Measurements from ENCODE around the gene JPH2.

The JPH2 gene

DNA sequence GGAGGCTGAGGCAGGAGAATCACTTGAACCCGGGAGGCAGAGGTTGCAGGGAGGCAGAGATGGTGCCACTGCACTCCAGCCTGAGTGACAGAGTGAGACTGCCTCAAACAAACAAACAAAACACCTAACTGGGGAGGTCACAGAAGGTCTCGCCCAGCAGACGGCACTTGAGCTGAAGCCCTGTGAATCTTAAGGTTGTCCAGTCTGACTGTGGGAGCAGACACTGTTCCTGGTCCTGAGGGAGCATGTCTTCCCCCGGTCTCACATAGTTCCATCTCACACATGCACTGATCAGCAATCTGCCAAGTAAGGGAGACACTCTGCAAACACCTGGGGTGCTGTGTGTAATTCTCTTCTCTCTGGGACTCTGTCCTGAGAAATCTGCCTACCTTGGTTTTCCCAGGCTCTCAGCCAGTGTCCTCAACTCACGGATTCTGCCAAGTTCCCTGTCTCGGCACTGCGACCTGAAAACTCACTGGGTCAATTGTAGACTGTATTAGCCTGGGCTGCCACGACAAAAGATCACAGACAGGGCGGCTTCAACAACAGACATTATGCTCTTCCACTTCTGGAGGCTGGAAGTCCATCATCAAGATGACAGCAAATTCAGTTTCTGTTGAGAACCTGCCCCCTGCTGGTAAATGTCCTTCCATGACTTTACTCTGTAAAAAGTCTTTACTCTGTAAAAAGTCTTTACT, 94.3 kb downstream of the JPH2 start:
- Histone ChIP-seq H3K9ac (ENCODE audit: low read length) (no peak overlapping the region), H3K9me3 (ENCODE audit: control insufficient read depth, insufficient read depth, low read depth, low read length) (no peaks in the 10 kb centered on the region), H3K27me3 (ENCODE audit: control insufficient read depth, insufficient read depth, low read length) (no peaks in the 10 kb centered on the region), H3K36me3 (ENCODE audit: control insufficient read depth, insufficient read depth, low read length) (no peaks in the 10 kb centered on the region), H3K4me1 (ENCODE audit: control insufficient read depth, insufficient read depth, low read length) (peaks cover 6% of the 10 kb centered on the region; the same call in 1 of the 2 replicates), H3K4me3 (ENCODE audit: low read depth, low read length) (no peak overlapping the region), H3K27ac (ENCODE audit: low read depth, low read length) (no peak overlapping the region)

DNA sequence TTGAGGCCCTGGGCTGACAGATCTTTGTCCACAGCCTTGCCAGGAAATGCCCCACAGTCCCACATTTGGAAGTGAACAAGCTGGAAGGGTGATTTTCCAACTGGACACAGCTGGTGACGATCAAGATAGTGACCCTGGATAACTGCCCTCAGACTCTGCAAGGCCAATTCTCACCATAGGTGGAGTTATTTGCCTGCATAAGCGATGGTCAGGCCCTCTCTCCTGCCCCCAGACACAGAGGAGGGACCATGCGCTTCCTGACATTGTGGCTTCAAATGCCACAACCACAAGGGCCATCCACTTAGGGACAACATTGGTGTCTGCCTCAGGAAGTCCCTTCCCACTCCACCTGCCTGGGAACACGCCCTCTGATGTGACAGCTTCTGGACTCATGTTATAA, 96.0 kb downstream of the JPH2 start:
- Histone ChIP-seq H3K36me3 (ENCODE audit: control insufficient read depth, insufficient read depth, low read length) (no peaks in the 10 kb centered on the region), H3K9ac (ENCODE audit: low read length) (no peak overlapping the region), H3K9me3 (ENCODE audit: control insufficient read depth, insufficient read depth, low read depth, low read length) (no peaks in the 10 kb centered on the region), H3K27me3 (ENCODE audit: control insufficient read depth, insufficient read depth, low read length) (no peaks in the 10 kb centered on the region), H3K27ac (ENCODE audit: low read depth, low read length) (no peak overlapping the region), H3K4me3 (ENCODE audit: low read depth, low read length) (no peak overlapping the region), H3K4me1 (ENCODE audit: control insufficient read depth, insufficient read depth, low read length) (peaks cover 6% of the 10 kb centered on the region; the same call in 1 of the 2 replicates)

DNA sequence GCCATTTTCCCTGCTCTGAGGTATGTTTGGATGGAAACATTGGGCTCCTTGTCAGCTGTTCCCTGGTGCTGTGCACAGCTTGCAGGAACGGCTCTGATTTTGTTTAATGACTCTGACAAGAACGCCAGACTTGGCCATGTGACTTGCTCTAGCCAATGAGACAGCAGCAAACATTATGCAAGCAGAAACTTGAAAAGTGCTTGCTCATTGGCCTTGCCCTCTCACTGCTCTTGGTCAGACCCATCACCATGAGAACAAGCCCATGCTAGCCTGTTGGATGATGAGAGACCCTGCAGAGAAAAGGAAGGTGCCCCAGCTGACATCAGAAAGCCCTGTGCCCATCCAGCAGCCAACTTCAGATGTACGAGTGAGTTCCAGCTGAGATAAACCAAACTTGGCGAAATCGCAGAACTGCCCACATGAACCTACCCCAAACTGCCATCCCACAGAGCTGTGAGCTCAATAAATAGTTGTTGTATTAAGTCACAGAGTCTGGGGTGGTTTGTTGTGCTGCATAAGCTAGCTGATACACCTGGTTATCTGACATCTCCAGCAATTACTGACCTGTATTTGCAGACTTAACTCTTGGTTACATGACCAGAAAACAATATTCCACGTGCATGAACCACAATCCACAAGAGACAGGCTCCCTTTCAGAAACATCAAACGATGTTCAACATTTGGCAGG, 96.9 kb downstream of the JPH2 start:
- H3K4me1 ChIP-seq (ENCODE audit: control insufficient read depth, insufficient read depth, low read length) = peaks cover 6% of the 10 kb centered on the region; the same call in 1 of the 2 replicates
- H3K4me3 ChIP-seq (ENCODE audit: low read depth, low read length) = no peak overlapping the region
- no peaks in the 10 kb centered on the region for H3K9me3 ChIP-seq (ENCODE audit: control insufficient read depth, insufficient read depth, low read depth, low read length)
- no peak overlapping the region for H3K27ac ChIP-seq (ENCODE audit: low read depth, low read length)
- no peaks in the 10 kb centered on the region for H3K36me3 ChIP-seq (ENCODE audit: control insufficient read depth, insufficient read depth, low read length)
- no peaks in the 10 kb centered on the region for H3K27me3 ChIP-seq (ENCODE audit: control insufficient read depth, insufficient read depth, low read length)
- H3K9ac ChIP-seq (ENCODE audit: low read length) = no peak overlapping the region

DNA sequence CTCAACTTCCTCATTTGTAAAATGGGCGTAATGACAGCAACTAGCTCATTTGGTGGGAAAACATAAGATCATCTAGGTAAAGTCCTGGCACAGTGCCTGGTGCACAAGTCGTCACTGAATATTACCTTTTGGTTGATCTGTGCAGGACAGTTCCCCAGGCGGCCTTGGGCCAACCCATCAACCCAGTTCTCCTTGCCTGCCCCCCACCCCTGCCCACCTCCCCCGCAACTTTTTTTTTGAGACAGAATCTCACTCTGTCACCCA, 99.2 kb downstream of the JPH2 start:
- no peak overlapping the region for H3K4me3 ChIP-seq (ENCODE audit: low read depth, low read length)
- H3K9ac ChIP-seq (ENCODE audit: low read length) = no peak overlapping the region
- no peak overlapping the region for H3K27ac ChIP-seq (ENCODE audit: low read depth, low read length)
- no peaks in the 10 kb centered on the region for H3K27me3 ChIP-seq (ENCODE audit: control insufficient read depth, insufficient read depth, low read length)
- H3K9me3 ChIP-seq (ENCODE audit: control insufficient read depth, insufficient read depth, low read depth, low read length) = no peaks in the 10 kb centered on the region
- peaks cover 6% of the 10 kb centered on the region; the same call in 1 of the 2 replicates for H3K4me1 ChIP-seq (ENCODE audit: control insufficient read depth, insufficient read depth, low read length)
- no peaks in the 10 kb centered on the region for H3K36me3 ChIP-seq (ENCODE audit: control insufficient read depth, insufficient read depth, low read length)

DNA sequence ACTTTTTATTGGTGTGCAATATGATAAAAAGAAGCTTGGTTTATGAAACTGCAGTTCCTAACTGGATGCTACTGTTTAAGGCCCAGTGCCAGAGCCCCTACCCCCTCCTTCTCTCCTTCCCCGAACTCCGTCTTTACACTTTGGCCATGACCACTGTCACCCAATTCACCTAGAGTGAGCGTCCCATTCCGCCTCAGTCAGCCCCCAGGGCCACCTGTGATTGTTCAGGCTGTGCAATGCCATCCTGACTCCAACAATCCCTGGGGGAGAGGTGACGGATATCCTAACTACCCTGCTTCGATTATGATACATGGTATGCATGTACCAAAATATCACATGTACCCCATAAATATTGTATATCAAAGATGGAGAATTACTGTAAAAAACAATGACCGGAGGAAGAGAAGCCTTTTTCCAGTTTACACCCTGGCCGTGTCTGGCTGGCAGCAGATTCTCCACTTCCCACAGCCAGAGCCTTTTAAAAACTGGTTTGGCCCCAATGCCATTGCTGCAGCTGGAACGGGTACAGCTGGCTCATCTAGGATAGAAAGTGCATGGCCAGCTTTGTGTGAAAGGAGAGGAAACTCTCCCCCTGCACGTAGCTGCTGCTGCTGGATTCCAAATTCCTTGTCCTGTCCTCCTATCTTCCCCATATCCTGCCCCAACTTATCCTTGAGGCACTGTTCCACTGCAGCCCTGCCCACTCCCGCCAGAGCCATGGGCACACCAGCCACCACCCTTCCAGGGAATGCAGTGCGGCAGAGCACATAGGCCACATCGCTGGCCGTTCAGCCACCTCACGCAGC, 99.7 kb downstream of the JPH2 start:
- H3K4me1 ChIP-seq (ENCODE audit: control insufficient read depth, insufficient read depth, low read length) = peaks cover 6% of the 10 kb centered on the region; the same call in 1 of the 2 replicates
- no peaks in the 10 kb centered on the region for H3K36me3 ChIP-seq (ENCODE audit: control insufficient read depth, insufficient read depth, low read length)
- H3K27me3 ChIP-seq (ENCODE audit: control insufficient read depth, insufficient read depth, low read length) = no peaks in the 10 kb centered on the region
- H3K27ac ChIP-seq (ENCODE audit: low read depth, low read length) = no peak overlapping the region
- H3K9me3 ChIP-seq (ENCODE audit: control insufficient read depth, insufficient read depth, low read depth, low read length) = no peaks in the 10 kb centered on the region
- no peak overlapping the region for H3K9ac ChIP-seq (ENCODE audit: low read length)
- H3K4me3 ChIP-seq (ENCODE audit: low read depth, low read length) = no peak overlapping the region

DNA sequence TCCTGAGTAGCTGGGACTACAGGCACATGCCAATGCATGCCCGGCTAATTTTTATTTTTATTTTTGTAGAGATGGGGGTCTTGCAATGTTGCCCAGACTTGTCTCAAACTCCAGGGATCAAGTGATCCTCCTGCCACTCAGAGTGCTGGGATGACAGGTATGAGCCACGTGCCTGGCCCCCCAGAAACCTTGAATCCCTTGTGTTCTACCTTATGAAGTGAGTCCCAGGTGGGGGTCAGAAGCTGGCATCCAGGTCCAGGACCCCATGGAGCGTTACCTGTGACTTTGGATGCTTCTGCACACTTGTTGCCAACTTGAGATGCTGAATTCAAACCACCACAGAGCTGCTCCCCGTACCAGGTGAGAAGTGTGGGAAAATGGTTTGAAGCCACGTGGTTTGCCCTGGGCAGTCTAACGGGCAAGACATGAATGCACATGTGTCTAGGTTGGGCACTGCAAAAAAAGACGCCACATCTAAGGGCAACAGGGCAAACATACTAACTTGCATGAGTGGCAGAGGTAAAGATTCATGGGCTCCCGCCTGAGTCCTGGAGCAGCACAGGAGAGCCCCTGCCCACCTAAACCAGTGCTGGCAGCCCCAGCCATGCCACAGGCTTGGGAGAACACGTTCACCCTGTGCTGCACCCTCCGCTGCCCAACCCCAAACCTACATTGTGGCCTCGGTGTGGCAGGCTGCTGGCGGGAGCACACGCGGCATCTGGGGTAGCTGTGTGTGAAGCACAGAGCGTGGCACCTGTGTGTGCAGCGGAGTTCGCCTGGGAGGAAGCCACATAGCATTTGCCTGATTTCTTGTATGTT, 101.2 kb downstream of the JPH2 start:
- no peaks in the 10 kb centered on the region for H3K9me3 ChIP-seq (ENCODE audit: control insufficient read depth, insufficient read depth, low read depth, low read length)
- H3K27ac ChIP-seq (ENCODE audit: low read depth, low read length) = no peak overlapping the region
- peaks cover 6% of the 10 kb centered on the region; the same call in 1 of the 2 replicates for H3K4me1 ChIP-seq (ENCODE audit: control insufficient read depth, insufficient read depth, low read length)
- no peaks in the 10 kb centered on the region for H3K27me3 ChIP-seq (ENCODE audit: control insufficient read depth, insufficient read depth, low read length)
- no peak overlapping the region for H3K4me3 ChIP-seq (ENCODE audit: low read depth, low read length)
- H3K36me3 ChIP-seq (ENCODE audit: control insufficient read depth, insufficient read depth, low read length) = no peaks in the 10 kb centered on the region
- H3K9ac ChIP-seq (ENCODE audit: low read length) = no peak overlapping the region

DNA sequence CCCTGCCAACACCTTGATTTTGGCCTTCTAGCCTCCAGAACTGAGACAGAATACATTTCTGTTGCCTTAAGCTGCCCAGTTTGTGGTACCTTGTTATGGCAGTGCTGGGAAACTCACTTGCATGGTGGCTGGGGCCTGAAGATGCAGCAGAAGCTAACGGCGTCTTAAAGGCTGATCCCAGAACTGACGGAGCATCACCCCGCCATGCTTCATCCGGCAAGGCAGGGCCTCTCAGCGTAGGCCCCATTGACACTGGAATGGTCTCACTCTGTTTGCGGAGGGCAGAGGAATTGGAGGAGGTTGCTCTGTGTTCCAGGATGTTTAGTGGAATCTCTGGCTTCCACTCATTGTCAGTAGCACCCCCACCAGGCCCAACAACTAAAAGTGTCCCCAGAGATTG, 102.1 kb downstream of the JPH2 start:
- Histone ChIP-seq H3K27me3 (ENCODE audit: control insufficient read depth, insufficient read depth, low read length) (no peaks in the 10 kb centered on the region), H3K36me3 (ENCODE audit: control insufficient read depth, insufficient read depth, low read length) (no peaks in the 10 kb centered on the region), H3K27ac (ENCODE audit: low read depth, low read length) (no peak overlapping the region), H3K4me3 (ENCODE audit: low read depth, low read length) (no peak overlapping the region), H3K9me3 (ENCODE audit: control insufficient read depth, insufficient read depth, low read depth, low read length) (no peaks in the 10 kb centered on the region), H3K9ac (ENCODE audit: low read length) (no peak overlapping the region), H3K4me1 (ENCODE audit: control insufficient read depth, insufficient read depth, low read length) (peaks cover 2% of the 10 kb centered on the region; the same call in 1 of the 2 replicates)

DNA sequence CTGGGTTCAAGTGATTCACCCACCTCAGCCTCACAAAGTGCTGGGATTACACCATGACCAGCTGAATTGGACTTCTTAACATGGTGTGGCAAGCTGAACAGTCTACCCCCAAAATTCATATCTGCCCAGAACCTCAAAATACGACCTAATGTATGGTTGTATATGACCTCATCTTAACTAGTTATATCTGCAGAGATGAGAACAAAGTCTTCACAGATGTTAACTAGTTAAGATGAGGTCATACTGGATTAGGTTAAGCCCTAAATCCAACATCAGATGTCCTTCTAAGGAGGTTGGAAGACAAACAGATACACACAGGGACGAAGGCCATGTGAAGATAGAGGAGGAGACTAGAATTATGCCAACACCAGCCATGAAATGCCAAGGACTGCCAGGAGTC, 102.5 kb downstream of the JPH2 start:
- H3K27ac ChIP-seq (ENCODE audit: low read depth, low read length) = no peak overlapping the region
- no peaks in the 10 kb centered on the region for H3K27me3 ChIP-seq (ENCODE audit: control insufficient read depth, insufficient read depth, low read length)
- no peaks in the 10 kb centered on the region for H3K4me1 ChIP-seq (ENCODE audit: control insufficient read depth, insufficient read depth, low read length)
- no peak overlapping the region for H3K4me3 ChIP-seq (ENCODE audit: low read depth, low read length)
- H3K36me3 ChIP-seq (ENCODE audit: control insufficient read depth, insufficient read depth, low read length) = no peaks in the 10 kb centered on the region
- no peaks in the 10 kb centered on the region for H3K9me3 ChIP-seq (ENCODE audit: control insufficient read depth, insufficient read depth, low read depth, low read length)
- H3K9ac ChIP-seq (ENCODE audit: low read length) = no peak overlapping the region

DNA sequence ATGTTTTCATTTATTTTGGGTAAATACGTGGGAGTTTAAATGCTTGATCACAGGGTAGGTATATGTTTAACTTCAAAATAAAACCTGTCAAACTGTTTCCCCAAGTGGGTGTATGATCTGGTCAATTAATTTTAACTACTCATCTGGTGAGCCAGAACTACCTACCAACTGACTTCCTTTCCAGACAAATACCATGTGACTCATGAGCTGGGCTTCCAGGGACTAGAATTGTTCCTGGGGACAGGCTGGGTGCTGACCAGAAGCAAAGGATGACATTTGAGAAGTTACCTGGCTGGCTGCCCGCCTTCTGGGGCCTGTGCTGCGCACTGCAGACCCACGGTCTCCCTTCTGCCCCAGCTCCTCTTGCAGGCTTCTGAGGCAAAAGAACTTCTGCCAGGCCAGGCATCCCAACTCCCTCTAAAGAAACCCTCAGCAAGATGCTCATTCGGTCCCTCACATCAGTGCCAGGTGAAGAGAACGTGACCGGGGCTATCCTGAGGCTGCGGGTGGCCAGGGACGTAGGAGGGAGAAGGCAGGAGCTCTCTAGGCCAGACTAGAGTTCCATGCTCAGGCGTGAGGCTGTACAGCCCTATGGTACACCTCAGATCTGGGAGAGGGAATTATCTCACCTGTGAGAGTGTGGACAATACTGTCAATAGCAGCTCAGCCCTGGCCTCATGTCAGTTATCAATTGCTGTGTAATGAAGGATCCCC, 103.6 kb downstream of the JPH2 start:
- no peaks in the 10 kb centered on the region for H3K9me3 ChIP-seq (ENCODE audit: control insufficient read depth, insufficient read depth, low read depth, low read length)
- no peak overlapping the region for H3K4me3 ChIP-seq (ENCODE audit: low read depth, low read length)
- no peaks in the 10 kb centered on the region for H3K36me3 ChIP-seq (ENCODE audit: control insufficient read depth, insufficient read depth, low read length)
- no peak overlapping the region for H3K27ac ChIP-seq (ENCODE audit: low read depth, low read length)
- H3K27me3 ChIP-seq (ENCODE audit: control insufficient read depth, insufficient read depth, low read length) = no peaks in the 10 kb centered on the region
- no peaks in the 10 kb centered on the region for H3K4me1 ChIP-seq (ENCODE audit: control insufficient read depth, insufficient read depth, low read length)
- no peak overlapping the region for H3K9ac ChIP-seq (ENCODE audit: low read length)

DNA sequence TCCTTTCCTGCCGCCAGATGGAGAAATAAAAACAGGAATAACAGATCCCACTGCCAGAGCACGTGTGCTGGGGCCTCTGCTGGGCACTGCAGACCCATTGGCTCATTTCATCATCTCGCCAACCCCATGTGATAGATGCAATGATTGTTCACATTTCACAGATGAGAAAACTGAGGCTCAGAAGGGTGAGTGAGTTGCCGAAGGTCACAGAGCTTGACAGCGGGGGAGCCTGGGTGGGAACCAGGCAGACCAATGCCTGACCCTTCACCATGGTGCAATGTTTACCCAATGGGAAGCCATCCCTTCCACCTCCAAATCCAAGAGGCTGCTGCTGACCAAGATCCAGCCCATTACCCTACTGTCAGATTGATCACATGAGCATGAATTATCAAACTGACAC, 105.1 kb downstream of the JPH2 start:
- H3K4me3 ChIP-seq (ENCODE audit: low read depth, low read length) = no peak overlapping the region
- no peak overlapping the region for H3K9ac ChIP-seq (ENCODE audit: low read length)
- H3K27me3 ChIP-seq (ENCODE audit: control insufficient read depth, insufficient read depth, low read length) = no peaks in the 10 kb centered on the region
- H3K9me3 ChIP-seq (ENCODE audit: control insufficient read depth, insufficient read depth, low read depth, low read length) = no peaks in the 10 kb centered on the region
- no peak overlapping the region for H3K27ac ChIP-seq (ENCODE audit: low read depth, low read length)
- no peaks in the 10 kb centered on the region for H3K36me3 ChIP-seq (ENCODE audit: control insufficient read depth, insufficient read depth, low read length)
- no peaks in the 10 kb centered on the region for H3K4me1 ChIP-seq (ENCODE audit: control insufficient read depth, insufficient read depth, low read length)

Data from HUES6 (cell line).